Measurements from ENCODE around the gene YOD1.

GRCh38 chr1:207006914-207007313, 44.1 kb downstream of the YOD1 start:
- TF ChIP-seq POLR2A (IDR thresholded peaks at IDR 0.05) (no peak), CTCF (IDR thresholded peaks at IDR 0.05) (no peak)

Measured in esophagus squamous epithelium (tissue), 4 donors.